ENCODE measurements around the gene SPECC1L.
A peak's percentile ranks its signal among the peaks of the same experiment; 100 is the strongest.

Gene SPECC1L

DNA sequence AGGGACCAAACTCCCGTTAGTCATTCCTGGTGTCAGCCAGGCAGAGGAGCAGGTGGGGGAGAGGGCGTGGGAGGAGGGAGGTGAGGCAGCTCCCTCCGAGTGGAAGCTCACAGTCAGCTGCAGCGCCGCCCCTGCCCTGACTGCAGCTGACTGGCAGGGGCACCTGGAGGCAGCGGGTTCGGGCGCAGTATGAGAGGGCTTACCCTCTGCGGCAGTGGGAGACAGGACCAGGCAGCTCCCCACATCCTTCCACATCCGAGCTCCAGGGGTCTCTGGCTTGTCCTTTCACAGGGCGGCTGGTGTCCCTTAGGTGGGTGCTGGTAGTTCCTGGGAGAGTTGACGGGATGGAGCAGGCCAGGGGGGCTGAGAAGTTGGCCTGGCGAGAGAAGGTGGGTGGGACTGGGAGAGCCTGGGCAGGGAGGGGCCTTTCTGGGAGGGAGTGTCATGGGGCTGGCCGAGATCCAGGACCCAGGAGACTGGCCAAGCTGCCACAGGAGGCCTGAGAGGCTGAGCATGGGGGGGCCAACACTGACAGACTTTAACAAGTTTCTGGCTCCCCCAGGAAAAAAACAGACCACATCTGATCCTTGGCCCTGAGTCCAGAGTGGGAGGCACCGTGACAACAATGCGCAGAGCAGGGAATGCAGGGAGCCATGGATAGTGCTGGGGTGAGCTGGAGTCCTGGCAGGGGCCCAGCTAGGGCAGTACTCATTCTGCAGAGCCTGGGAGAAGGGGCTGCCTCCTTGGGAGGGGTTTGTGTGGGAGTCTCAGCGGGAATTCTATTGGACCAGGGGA is 161.6 kb downstream of the SPECC1L start:
- Mint-ChIP-seq H3K4me1 (ENCODE audit: low read depth) (peaks cover 66% of the 10 kb centered on the region), H3K36me3 (ENCODE audit: low read depth) (peaks cover 17% of the 10 kb centered on the region), H3K27me3 (ENCODE audit: low read depth) (no peaks in the 10 kb centered on the region), H3K4me3 (peak overlapping the region; percentile 15), H3K27ac (peak overlapping the region; percentile 67), H3K9me3 (no peaks in the 10 kb centered on the region)
- no peak for DNase-seq (ENCODE audit: low spot score)

DNA sequence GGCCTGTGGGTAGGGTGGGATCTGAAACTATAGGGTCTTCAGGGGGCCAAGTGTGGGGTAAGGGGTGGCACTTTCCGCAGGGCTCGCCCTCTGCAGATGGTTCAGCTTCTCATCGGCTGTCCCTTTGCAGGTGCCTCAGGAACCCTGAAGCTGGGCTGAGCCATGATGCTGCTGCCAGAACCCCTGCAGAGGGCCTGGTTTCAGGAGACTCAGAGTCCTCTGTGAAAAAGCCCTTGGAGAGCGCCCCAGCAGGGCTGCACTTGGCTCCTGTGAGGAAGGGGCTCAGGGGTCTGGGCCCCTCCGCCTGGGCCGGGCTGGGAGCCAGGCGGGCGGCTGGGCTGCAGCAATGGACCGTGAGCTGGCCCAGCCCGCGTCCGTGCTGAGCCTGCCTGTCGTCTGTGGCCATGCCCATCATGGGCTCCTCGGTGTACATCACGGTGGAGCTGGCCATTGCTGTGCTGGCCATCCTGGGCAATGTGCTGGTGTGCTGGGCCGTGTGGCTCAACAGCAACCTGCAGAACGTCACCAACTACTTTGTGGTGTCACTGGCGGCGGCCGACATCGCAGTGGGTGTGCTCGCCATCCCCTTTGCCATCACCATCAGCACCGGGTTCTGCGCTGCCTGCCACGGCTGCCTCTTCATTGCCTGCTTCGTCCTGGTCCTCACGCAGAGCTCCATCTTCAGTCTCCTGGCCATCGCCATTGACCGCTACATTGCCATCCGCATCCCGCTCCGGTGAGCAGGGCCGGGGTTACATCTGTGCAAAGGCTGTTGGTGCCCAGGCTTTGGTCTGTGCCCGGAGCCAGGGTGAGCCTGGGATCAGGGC is 162.6 kb downstream of the SPECC1L start:
- no peak for DNase-seq (ENCODE audit: low spot score)
- Mint-ChIP-seq H3K27ac (peak overlapping the region; percentile 94), H3K36me3 (ENCODE audit: low read depth) (peaks cover 17% of the 10 kb centered on the region), H3K4me3 (no peak overlapping the region), H3K27me3 (ENCODE audit: low read depth) (no peaks in the 10 kb centered on the region), H3K9me3 (no peaks in the 10 kb centered on the region), H3K4me1 (ENCODE audit: low read depth) (peaks cover 69% of the 10 kb centered on the region)

DNA sequence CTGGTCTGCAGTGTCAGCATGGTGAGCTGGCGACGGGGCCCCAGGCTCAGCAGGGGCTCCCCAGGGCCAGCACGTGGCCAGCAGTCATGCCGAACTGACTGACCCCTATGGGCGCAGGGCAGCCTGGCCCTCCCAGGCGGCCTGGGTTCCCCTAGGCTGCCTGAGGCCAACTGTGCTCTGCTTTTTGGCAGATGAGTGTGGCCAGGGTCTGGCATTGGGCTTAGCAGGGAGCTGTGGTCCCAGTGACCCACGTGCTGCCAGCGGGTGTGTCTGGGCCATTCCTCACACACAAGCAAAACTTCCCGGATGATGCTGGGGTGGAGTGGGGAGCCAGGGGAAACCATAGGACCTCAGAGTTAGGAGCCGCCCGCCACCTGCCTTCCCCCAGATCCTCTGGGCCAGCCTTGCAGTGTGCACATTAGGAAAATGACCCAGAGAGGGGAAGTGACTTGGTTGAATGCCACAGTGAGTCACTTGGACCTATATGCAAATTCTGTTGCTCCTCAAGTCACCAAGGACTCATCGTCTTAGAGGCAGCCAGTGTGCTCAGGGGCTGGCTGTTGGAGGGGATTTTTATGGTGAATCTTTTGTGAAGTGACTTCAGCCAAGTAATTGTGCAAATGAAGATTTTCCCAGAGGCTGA is 163.3 kb downstream of the SPECC1L start:
- H3K9me3 Mint-ChIP-seq: no peaks in the 10 kb centered on the region
- DNase-seq (ENCODE audit: low spot score): no peak
- H3K4me1 Mint-ChIP-seq (ENCODE audit: low read depth): peaks cover 63% of the 10 kb centered on the region
- H3K36me3 Mint-ChIP-seq (ENCODE audit: low read depth): peaks cover 17% of the 10 kb centered on the region
- H3K27me3 Mint-ChIP-seq (ENCODE audit: low read depth): no peaks in the 10 kb centered on the region
- peak overlapping the region; percentile 63 for H3K4me3 Mint-ChIP-seq
- H3K27ac Mint-ChIP-seq: peak overlapping the region; percentile 94

DNA sequence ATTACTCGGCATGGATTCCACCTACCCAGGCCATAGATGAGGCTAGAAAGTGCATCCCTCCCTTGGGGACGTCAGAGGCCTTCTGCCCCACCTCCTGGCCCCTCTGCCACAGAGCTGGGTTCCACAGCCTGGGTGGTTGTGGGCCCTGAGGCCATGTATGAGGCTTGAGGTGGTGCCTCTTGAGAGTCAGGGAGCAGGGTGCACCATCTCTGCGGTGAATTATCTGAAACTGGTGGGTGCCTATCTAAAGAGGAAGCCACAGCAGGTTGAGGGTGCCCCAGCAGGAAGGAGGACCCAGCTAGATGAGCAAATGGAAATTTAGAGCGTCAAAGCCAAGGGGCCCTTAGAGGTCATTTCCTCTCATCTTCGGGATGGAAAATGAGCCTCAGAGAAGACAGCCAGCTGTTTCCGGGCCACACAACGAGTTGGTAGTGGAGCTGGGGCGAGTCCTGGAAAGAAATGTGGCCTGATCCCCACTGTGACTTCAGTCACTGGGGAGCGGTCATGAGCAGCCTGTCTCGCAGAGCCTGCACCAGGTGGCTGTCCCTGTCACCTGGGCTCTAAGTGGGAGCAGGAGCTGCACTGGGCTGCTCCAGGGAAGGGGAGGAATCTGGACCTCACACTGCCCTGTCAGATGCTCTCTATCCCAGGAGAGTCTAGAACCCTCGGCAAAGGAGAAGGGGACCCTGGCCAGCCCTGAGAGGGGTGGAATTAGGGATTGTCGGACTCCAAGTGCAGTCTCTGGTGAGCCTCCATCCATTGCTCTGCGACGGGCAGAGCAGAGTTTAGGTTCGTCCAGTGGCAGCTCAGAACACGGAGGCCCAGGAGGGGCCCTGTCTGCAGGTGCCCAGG is 164.1 kb downstream of the SPECC1L start:
- peak overlapping the region; percentile 63 for H3K4me3 Mint-ChIP-seq
- no peaks in the 10 kb centered on the region for H3K9me3 Mint-ChIP-seq
- no peaks in the 10 kb centered on the region for H3K27me3 Mint-ChIP-seq (ENCODE audit: low read depth)
- DNase-seq (ENCODE audit: low spot score): peak; percentile 89
- H3K4me1 Mint-ChIP-seq (ENCODE audit: low read depth): peaks cover 56% of the 10 kb centered on the region
- H3K36me3 Mint-ChIP-seq (ENCODE audit: low read depth): peaks cover 21% of the 10 kb centered on the region
- H3K27ac Mint-ChIP-seq: peak overlapping the region; percentile 94

DNA sequence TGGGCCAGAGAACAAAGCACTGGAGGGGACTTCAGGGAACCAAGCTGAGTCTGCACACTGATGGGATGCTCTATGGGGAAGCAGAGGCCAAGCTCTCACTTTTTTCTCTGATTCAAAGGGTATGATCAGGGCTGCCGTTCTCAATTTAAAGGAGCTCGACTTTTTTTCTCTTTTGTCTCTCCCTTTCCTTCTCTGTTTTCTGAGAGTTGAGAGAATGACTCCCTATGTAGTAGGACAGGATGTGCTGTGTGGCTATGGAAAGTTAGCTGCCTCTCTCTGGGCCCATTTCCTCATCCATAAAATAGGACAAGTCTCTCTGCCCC is 164.7 kb downstream of the SPECC1L start:
- H3K36me3 Mint-ChIP-seq (ENCODE audit: low read depth): peaks cover 21% of the 10 kb centered on the region
- peak overlapping the region; percentile 94 for H3K27ac Mint-ChIP-seq
- no peak overlapping the region for H3K4me3 Mint-ChIP-seq
- H3K4me1 Mint-ChIP-seq (ENCODE audit: low read depth): peaks cover 55% of the 10 kb centered on the region
- no peaks in the 10 kb centered on the region for H3K27me3 Mint-ChIP-seq (ENCODE audit: low read depth)
- H3K9me3 Mint-ChIP-seq: no peaks in the 10 kb centered on the region
- no peak for DNase-seq (ENCODE audit: low spot score)

DNA sequence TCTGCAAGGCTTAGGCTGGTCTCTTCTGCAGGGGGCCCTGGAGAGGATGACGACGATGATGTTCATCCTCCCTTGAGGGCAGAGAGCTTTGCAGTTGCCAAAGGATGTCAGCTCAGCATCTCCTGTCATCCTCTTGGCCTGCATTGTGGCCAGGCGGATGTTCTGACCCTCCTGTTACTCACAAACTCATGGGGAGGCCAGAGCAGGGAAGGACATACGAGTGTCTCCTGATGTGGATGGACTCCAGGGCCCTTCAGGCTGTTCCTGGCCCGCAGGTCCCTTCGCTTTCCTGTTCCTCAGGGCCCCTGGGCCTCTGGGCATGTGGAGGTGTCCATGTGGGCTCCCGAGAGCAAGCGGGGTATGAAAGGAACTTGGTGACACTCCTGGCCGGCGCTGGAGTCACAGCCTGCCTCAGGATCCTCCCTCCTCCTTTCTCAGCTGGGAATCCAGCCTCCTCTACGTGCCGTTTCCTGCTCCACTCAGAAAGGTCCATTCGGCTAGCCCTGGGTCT is 165.3 kb downstream of the SPECC1L start:
- Mint-ChIP-seq H3K4me3 (no peak overlapping the region), H3K4me1 (ENCODE audit: low read depth) (peaks cover 59% of the 10 kb centered on the region), H3K9me3 (no peaks in the 10 kb centered on the region), H3K27ac (peak overlapping the region; percentile 94), H3K36me3 (ENCODE audit: low read depth) (peaks cover 24% of the 10 kb centered on the region), H3K27me3 (ENCODE audit: low read depth) (no peaks in the 10 kb centered on the region)
- DNase-seq (ENCODE audit: low spot score): no peak

DNA sequence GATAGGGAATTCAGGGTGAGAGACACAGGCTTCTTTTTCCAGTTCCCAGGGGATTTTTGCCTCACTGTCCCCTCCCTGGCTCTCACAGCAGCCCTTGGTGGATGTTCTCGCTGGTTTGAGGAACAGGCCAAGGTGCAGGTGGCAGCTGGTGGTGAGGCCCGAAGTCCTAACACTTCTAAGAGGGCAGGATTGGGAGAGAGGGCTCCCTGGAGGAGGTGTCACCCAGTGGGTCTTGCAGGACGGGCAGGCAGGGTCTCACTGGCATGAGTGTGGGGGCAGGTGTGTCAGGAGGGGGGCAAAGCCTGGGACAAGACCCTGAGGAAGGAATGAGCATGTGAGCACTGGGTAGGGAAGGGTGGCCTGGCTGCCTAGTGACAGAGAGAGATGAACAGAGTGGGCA is 165.9 kb downstream of the SPECC1L start:
- no peaks in the 10 kb centered on the region for H3K9me3 Mint-ChIP-seq
- peaks cover 26% of the 10 kb centered on the region for H3K36me3 Mint-ChIP-seq (ENCODE audit: low read depth)
- H3K4me3 Mint-ChIP-seq: no peak overlapping the region
- H3K27ac Mint-ChIP-seq: peak overlapping the region; percentile 68
- DNase-seq (ENCODE audit: low spot score): no peak
- no peaks in the 10 kb centered on the region for H3K27me3 Mint-ChIP-seq (ENCODE audit: low read depth)
- H3K4me1 Mint-ChIP-seq (ENCODE audit: low read depth): peaks cover 56% of the 10 kb centered on the region

DNA sequence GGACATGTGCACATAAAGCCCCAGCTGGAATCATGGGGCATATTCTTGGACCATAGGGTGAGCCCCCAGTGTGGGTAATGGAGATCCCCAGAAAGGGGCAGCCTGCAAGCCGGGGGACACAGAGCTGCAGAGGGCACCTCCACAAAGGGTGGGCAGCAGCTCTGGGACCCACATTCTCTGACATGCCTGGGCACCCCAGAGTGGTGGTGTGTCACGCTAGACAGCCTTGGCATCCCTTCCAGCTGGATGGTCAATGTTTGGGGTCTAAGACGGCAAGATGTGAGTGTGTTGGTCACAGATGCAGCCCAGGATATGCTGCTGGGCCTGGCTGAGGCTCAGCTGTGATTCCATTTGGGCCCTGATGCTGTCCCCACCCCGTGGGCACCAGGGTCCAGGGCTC is 166.5 kb downstream of the SPECC1L start:
- no peaks in the 10 kb centered on the region for H3K9me3 Mint-ChIP-seq
- no peak overlapping the region for H3K27ac Mint-ChIP-seq
- peaks cover 53% of the 10 kb centered on the region for H3K4me1 Mint-ChIP-seq (ENCODE audit: low read depth)
- H3K4me3 Mint-ChIP-seq: no peak overlapping the region
- H3K27me3 Mint-ChIP-seq (ENCODE audit: low read depth): no peaks in the 10 kb centered on the region
- H3K36me3 Mint-ChIP-seq (ENCODE audit: low read depth): peaks cover 27% of the 10 kb centered on the region
- no peak for DNase-seq (ENCODE audit: low spot score)

DNA sequence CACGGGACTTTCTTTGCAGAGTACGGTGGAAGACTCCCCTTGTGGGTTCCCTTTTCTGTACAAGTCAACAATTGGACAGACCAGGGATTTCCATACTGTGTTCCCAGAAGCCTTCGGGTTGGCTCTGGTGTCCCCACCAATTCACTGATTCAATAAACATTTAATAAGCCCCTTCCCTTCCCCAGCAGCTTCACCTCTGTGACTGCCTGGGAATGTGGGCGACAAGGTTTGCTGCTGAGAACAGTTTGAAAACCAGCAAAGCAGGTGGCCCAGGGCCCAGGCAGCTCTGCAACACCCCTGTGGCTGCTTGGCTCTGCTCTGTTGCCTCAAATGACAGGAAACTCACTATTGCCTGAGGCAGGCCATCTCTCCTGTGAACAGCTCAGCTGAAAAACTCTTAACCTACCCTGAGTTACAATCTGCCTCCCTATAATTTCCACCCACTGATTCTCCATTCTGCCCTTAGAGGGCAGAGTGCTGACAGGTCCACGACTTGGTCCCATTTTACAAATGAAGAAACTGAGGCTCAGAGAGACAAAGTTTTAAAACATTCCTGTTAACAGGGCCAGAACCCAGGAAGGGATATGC is 167.2 kb downstream of the SPECC1L start:
- H3K9me3 Mint-ChIP-seq: no peaks in the 10 kb centered on the region
- no peaks in the 10 kb centered on the region for H3K27me3 Mint-ChIP-seq (ENCODE audit: low read depth)
- peaks cover 30% of the 10 kb centered on the region for H3K36me3 Mint-ChIP-seq (ENCODE audit: low read depth)
- no peak overlapping the region for H3K4me3 Mint-ChIP-seq
- H3K4me1 Mint-ChIP-seq (ENCODE audit: low read depth): peaks cover 47% of the 10 kb centered on the region
- no peak for DNase-seq (ENCODE audit: low spot score)
- H3K27ac Mint-ChIP-seq: peak overlapping the region; percentile 74

DNA sequence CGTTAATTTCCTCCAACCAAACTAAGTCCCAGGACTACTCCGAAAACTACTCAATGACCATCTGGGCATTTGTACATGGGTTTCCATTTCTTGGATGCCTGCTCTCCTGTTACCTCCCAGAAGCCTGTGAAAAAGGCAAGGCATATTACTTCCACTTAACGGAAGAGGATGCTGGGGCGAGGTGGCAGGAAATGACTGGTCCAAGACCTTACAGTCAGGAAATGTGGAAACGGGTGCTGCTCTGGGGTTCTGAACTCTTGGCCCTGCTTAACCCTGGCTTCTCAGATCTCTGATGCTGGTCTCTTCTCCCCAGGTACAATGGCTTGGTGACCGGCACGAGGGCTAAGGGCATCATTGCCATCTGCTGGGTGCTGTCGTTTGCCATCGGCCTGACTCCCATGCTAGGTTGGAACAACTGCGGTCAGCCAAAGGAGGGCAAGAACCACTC is 169.7 kb downstream of the SPECC1L start:
- peaks cover 26% of the 10 kb centered on the region for H3K36me3 Mint-ChIP-seq (ENCODE audit: low read depth)
- H3K4me1 Mint-ChIP-seq (ENCODE audit: low read depth): peaks cover 28% of the 10 kb centered on the region
- H3K9me3 Mint-ChIP-seq: no peaks in the 10 kb centered on the region
- H3K27me3 Mint-ChIP-seq (ENCODE audit: low read depth): no peaks in the 10 kb centered on the region
- H3K27ac Mint-ChIP-seq: no peak overlapping the region
- H3K4me3 Mint-ChIP-seq: no peak overlapping the region
- DNase-seq (ENCODE audit: low spot score): no peak

DNA sequence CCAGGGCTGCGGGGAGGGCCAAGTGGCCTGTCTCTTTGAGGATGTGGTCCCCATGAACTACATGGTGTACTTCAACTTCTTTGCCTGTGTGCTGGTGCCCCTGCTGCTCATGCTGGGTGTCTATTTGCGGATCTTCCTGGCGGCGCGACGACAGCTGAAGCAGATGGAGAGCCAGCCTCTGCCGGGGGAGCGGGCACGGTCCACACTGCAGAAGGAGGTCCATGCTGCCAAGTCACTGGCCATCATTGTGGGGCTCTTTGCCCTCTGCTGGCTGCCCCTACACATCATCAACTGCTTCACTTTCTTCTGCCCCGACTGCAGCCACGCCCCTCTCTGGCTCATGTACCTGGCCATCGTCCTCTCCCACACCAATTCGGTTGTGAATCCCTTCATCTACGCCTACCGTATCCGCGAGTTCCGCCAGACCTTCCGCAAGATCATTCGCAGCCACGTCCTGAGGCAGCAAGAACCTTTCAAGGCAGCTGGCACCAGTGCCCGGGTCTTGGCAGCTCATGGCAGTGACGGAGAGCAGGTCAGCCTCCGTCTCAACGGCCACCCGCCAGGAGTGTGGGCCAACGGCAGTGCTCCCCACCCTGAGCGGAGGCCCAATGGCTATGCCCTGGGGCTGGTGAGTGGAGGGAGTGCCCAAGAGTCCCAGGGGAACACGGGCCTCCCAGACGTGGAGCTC is 170.2 kb downstream of the SPECC1L start:
- Mint-ChIP-seq H3K9me3 (no peaks in the 10 kb centered on the region), H3K4me3 (no peak overlapping the region), H3K27me3 (ENCODE audit: low read depth) (no peaks in the 10 kb centered on the region), H3K4me1 (ENCODE audit: low read depth) (peaks cover 26% of the 10 kb centered on the region), H3K27ac (no peak overlapping the region), H3K36me3 (ENCODE audit: low read depth) (peaks cover 26% of the 10 kb centered on the region)
- DNase-seq (ENCODE audit: low spot score): no peak

DNA sequence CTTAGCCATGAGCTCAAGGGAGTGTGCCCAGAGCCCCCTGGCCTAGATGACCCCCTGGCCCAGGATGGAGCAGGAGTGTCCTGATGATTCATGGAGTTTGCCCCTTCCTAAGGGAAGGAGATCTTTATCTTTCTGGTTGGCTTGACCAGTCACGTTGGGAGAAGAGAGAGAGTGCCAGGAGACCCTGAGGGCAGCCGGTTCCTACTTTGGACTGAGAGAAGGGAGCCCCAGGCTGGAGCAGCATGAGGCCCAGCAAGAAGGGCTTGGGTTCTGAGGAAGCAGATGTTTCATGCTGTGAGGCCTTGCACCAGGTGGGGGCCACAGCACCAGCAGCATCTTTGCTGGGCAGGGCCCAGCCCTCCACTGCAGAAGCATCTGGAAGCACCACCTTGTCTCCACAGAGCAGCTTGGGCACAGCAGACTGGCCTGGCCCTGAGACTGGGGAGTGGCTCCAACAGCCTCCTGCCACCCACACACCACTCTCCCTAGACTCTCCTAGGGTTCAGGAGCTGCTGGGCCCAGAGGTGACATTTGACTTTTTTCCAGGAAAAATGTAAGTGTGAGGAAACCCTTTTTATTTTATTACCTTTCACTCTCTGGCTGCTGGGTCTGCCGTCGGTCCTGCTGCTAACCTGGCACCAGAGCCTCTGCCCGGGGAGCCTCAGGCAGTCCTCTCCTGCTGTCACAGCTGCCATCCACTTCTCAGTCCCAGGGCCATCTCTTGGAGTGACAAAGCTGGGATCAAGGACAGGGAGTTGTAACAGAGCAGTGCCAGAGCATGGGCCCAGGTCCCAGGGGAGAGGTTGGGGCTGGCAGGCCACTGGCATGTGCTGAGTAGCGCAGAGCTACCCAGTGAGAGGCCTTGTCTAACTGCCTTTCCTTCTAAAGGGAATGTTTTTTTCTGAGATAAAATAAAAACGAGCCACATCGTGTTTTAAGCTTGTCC is 171.0 kb downstream of the SPECC1L start:
- H3K9me3 Mint-ChIP-seq: no peaks in the 10 kb centered on the region
- H3K36me3 Mint-ChIP-seq (ENCODE audit: low read depth): peaks cover 23% of the 10 kb centered on the region
- H3K4me3 Mint-ChIP-seq: no peak overlapping the region
- no peaks in the 10 kb centered on the region for H3K27me3 Mint-ChIP-seq (ENCODE audit: low read depth)
- no peak for DNase-seq (ENCODE audit: low spot score)
- peaks cover 22% of the 10 kb centered on the region for H3K4me1 Mint-ChIP-seq (ENCODE audit: low read depth)
- H3K27ac Mint-ChIP-seq: no peak overlapping the region

Measured in T-helper 2 cell treated with Interferon-gamma antibody and Interleukin-4, amounts not matched to agents 5 μg/mL and 100 μg/mL, for 36 hours (primary cell).